ENCODE results near the gene ADAMTS2. TPM values are rescaled to one million over a fixed set of nuclear protein-coding genes. Genes with fewer than 3 reads are reported as not detected.

ADAMTS2 gene
- total RNA-seq, 5 donors from 2014 or later (not counting 1 experiment from before 2014, with no cell fraction given): 0.09 to 0.23 TPM; not detected in 3

DNA sequence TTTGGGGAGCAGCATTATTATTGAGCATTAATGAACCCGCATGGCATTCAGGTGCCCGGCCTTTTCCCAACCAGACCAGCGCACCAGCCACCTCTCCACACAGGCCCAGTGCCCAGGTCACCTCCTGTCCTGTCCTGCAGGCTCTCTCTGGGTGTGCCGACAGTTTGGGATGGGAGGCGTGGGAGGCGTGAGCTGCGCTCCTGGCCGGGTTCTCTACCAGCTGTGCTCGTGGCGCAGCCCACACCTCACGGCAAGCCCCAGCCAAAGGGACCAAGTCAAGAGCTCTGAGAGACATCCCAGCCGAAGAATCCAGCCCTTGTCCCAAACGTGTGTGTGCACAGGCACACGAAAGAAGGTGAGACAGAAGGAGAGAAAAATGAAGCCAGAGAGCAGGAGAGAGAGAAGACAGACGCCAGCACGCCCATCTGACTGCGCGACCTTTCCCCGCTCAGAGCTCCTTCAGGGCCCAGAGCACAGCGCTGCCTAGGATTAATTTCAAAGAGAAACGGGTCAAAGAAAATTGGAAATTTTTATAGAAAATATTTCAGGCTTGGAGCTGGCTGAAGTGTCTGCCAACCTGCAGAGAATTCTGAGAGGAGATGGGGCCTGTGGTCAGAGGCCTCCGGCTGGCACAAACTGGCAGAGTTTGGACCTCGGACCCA lies 81.7 kb downstream of the ADAMTS2 start:
- ChIA-PET CTCF (no interaction called here), POLR2A (no interaction called here)
- H3K27me3 ChIP-seq (replicated peaks in 1 of 2; ENCODE audit: control insufficient read depth in 2 of 2, extremely low read depth in 1 of 2, insufficient read depth in 2 of 2, low read length in 1 of 2): peaks cover 0 to 14% of the 10 kb centered on the region in 2 experiments
- no peaks in the 10 kb centered on the region for H3K36me3 ChIP-seq (ENCODE audit: control insufficient read depth in 2 of 2, extremely low read depth in 1 of 2, insufficient read depth in 1 of 2, low read length in 1 of 2)
- WGBS (ENCODE audit: insufficient coverage): 82% methylated on average over 20 of the region's 23 CpGs
- no peaks in the 10 kb centered on the region for H3K9me3 ChIP-seq
- Mint-ChIP-seq H3K4me3 (no peak overlapping the region), H3K27ac (no peak overlapping the region), H3K9me3 (no peaks in the 10 kb centered on the region), H3K4me1 (no peaks in the 10 kb centered on the region), H3K27me3 (peaks cover 0 to 2% of the 10 kb centered on the region in 2 donors), H3K36me3 (no peaks in the 10 kb centered on the region)
- H3K27ac ChIP-seq (ENCODE audit: low read length): no peak overlapping the region
- no peak overlapping the region for H3K4me3 ChIP-seq (ENCODE audit: control insufficient read depth in 1 of 2, extremely low read depth in 1 of 2, low read length in 1 of 2)
- ATAC-seq (replicated peaks in 1 of 4) (no peak), DNase-seq (peak in 2 of 35 experiments; percentile 4 to 6)
- no peaks in the 10 kb centered on the region for H3K4me1 ChIP-seq (ENCODE audit: control insufficient read depth in 1 of 2, extremely low read depth in 1 of 2, insufficient read depth in 2 of 2, low read length in 2 of 2)

DNA sequence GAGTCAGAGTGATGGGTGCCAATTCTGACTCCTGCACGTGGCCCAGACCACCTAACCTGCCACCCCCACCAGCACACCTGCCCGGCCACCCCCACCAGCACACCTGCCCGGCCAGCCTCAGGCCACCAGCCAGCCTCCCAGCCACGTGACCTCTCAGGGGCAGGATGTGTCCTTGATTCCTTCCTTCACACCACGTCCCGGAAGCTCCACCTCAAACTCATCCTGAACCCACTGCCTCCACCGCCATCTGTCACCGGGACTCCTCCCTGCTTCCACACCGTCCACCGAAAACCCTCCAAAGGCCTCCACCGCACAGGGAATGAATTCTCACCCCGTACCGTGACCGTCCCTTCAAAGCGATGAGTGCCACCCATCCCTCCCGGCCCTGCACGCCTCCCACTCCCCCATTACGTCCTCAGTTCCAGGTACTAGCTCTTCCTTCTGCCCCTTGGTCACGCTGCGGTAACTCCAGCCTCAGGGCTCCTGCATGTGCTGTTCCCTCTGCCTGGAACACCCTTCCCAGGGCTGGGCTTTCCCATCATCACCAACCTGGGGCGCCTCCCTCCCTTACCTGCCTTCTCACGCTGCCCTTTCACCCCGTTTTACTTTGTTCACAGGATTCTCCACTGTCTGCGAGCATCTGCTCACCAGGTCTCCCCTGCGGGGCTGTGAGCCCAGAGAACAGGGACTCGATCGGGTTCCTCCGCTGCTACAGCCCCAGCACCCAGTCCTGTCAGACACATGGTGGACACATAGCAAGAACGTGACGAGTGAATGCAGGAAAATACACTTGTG lies 82.9 kb downstream of the ADAMTS2 start:
- Histone ChIP-seq H3K4me3 (ENCODE audit: control insufficient read depth in 1 of 2, extremely low read depth in 1 of 2, low read length in 1 of 2) (no peak overlapping the region), H3K36me3 (ENCODE audit: control insufficient read depth in 2 of 2, extremely low read depth in 1 of 2, insufficient read depth in 1 of 2, low read length in 1 of 2) (no peaks in the 10 kb centered on the region), H3K27me3 (replicated peaks in 1 of 2; ENCODE audit: control insufficient read depth in 2 of 2, extremely low read depth in 1 of 2, insufficient read depth in 2 of 2, low read length in 1 of 2) (peaks cover 0 to 11% of the 10 kb centered on the region in 2 experiments), H3K4me1 (ENCODE audit: control insufficient read depth in 1 of 2, extremely low read depth in 1 of 2, insufficient read depth in 2 of 2, low read length in 2 of 2) (no peaks in the 10 kb centered on the region), H3K27ac (ENCODE audit: low read length) (no peak overlapping the region), H3K9me3 (no peaks in the 10 kb centered on the region)
- H3K9me3 Mint-ChIP-seq: no peaks in the 10 kb centered on the region
- H3K27ac Mint-ChIP-seq: no peak overlapping the region
- H3K36me3 Mint-ChIP-seq: no peaks in the 10 kb centered on the region
- ChIA-PET POLR2A (no interaction called here), CTCF (no interaction called here)
- H3K27me3 Mint-ChIP-seq: peaks cover 0 to 2% of the 10 kb centered on the region in 2 donors
- no peaks in the 10 kb centered on the region for H3K4me1 Mint-ChIP-seq
- H3K4me3 Mint-ChIP-seq: no peak overlapping the region
- 84% methylated on average over 30 of the region's 30 CpGs for WGBS (ENCODE audit: insufficient coverage)
- DNase-seq (peak in 3 of 35 experiments; percentile 2 to 15 (median 6)), ATAC-seq (replicated peaks in 1 of 4) (no peak)

DNA sequence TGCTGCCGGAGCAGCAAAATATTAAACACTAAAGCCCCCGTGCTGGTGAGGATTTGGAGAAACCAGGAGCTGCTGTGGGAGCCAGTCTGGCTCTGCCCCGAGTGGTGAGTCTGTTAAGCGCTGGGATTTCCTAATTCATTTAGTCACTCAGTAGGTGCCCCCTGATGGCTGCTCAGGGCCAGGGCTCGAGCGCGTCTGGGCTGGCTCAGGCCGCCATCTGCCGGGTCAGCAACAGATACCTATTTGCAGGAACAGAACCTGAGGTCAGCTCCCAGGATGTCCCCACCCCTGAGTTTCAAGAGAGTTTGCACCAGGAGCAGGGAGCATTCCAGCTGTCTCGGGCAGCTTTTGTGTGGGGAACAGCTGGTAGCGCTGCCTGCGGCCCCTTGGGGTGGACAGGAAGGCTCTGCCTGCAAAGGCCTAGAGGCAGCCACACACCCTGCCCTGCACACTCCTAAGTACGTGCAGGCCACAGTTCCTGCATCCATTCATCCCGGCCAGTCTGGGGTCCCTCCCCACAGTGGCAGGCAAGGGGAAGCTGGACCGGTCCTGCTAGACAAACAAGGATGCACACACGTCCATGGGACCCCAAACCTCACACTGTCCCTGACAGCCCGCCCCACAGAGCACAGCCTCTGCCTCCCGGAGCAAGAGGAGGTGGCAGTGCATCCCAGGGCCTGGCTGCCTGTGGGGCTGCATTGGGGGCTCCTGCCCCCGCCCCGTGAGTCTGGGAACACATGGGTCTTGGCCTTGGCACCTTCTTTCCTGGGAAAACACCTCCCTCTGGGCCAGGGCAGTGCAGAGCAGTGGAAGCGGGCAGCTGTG lies 83.7 kb downstream of the ADAMTS2 start:
- Histone ChIP-seq H3K4me3 (ENCODE audit: control insufficient read depth in 1 of 2, extremely low read depth in 1 of 2, low read length in 1 of 2) (no peak overlapping the region), H3K36me3 (ENCODE audit: control insufficient read depth in 2 of 2, extremely low read depth in 1 of 2, insufficient read depth in 1 of 2, low read length in 1 of 2) (no peaks in the 10 kb centered on the region), H3K27ac (ENCODE audit: low read length) (no peak overlapping the region), H3K4me1 (ENCODE audit: control insufficient read depth in 1 of 2, extremely low read depth in 1 of 2, insufficient read depth in 2 of 2, low read length in 2 of 2) (no peaks in the 10 kb centered on the region), H3K27me3 (replicated peaks in 1 of 2; ENCODE audit: control insufficient read depth in 2 of 2, extremely low read depth in 1 of 2, insufficient read depth in 2 of 2, low read length in 1 of 2) (peaks cover 0 to 11% of the 10 kb centered on the region in 2 experiments), H3K9me3 (no peaks in the 10 kb centered on the region)
- H3K4me1 Mint-ChIP-seq: no peaks in the 10 kb centered on the region
- ChIA-PET POLR2A (no interaction called here), CTCF (no interaction called here)
- ATAC-seq (replicated peaks in 1 of 4) (no peak), DNase-seq (peak in 3 of 35 experiments; percentile 4 to 22 (median 8))
- H3K9me3 Mint-ChIP-seq: no peaks in the 10 kb centered on the region
- peaks cover 0 to 2% of the 10 kb centered on the region in 2 donors for H3K27me3 Mint-ChIP-seq
- H3K27ac Mint-ChIP-seq: no peak overlapping the region
- no peaks in the 10 kb centered on the region for H3K36me3 Mint-ChIP-seq
- 52% methylated on average over 12 of the region's 21 CpGs for WGBS (ENCODE audit: insufficient coverage)
- no peak overlapping the region for H3K4me3 Mint-ChIP-seq

DNA sequence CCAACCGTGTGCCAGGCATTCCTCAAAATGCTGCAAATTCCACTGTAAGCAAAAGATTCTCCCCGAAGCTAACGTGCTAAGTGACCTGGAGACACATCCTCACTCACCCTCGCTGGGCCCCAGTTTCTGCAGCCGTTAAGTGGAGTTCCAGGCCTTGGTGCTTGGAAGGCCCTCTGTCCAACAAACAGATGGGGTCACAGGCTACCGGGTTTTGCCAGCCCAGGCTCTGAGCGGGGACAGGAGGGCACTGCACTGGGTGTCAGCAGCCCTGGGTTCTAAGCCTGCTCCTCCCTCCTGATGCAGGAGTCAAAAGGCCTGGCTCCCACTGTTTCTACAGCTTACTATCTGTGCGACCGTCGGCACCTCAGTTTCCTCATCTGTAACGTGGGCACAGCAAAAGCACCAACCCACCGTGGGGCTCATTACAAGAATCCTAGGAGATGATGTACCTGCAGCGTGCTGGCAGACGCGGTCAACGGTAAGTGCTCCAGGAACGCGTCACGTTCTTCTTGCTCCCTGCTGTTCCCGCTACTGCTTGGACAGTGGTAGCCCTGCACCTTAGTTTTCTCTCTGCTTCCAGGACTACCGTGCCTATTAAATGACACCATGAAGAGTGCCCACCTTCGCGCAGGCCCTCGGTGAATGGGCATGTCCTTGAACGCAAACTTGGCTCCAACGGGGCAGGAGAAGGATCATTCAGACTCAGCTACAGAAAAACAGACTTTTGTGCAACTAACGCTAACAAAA lies 84.8 kb downstream of the ADAMTS2 start:
- POLR2A ChIA-PET: no interaction called here
- no peak overlapping the region for H3K4me3 Mint-ChIP-seq
- ATAC-seq (replicated peaks in 1 of 4): no peak
- WGBS (ENCODE audit: insufficient coverage): 89% methylated on average over 26 of the region's 27 CpGs
- H3K4me3 ChIP-seq (ENCODE audit: control insufficient read depth in 1 of 2, extremely low read depth in 1 of 2, low read length in 1 of 2): no peak overlapping the region
- CTCF ChIA-PET: no interaction called here
- no peaks in the 10 kb centered on the region for H3K27me3 Mint-ChIP-seq
- H3K36me3 ChIP-seq (ENCODE audit: control insufficient read depth in 2 of 2, extremely low read depth in 1 of 2, insufficient read depth in 1 of 2, low read length in 1 of 2): no peaks in the 10 kb centered on the region
- H3K36me3 Mint-ChIP-seq: no peaks in the 10 kb centered on the region
- H3K27ac ChIP-seq (ENCODE audit: low read length): no peak overlapping the region
- no peaks in the 10 kb centered on the region for H3K4me1 Mint-ChIP-seq
- H3K9me3 ChIP-seq: no peaks in the 10 kb centered on the region
- no peaks in the 10 kb centered on the region for H3K9me3 Mint-ChIP-seq
- no peaks in the 10 kb centered on the region for H3K4me1 ChIP-seq (ENCODE audit: control insufficient read depth in 1 of 2, extremely low read depth in 1 of 2, insufficient read depth in 2 of 2, low read length in 2 of 2)
- DNase-seq: peak in 2 of 35 experiments; percentile 3 to 14
- H3K27ac Mint-ChIP-seq: no peak overlapping the region
- H3K27me3 ChIP-seq (replicated peaks in 1 of 2; ENCODE audit: control insufficient read depth in 2 of 2, extremely low read depth in 1 of 2, insufficient read depth in 2 of 2, low read length in 1 of 2): peaks cover 0 to 11% of the 10 kb centered on the region in 2 experiments

GRCh38 chr5:179259731-179260323 lies 85.4 kb downstream of the ADAMTS2 start:
- no peaks in the 10 kb centered on the region for H3K27me3 Mint-ChIP-seq
- H3K4me3 ChIP-seq (ENCODE audit: control insufficient read depth in 1 of 2, extremely low read depth in 1 of 2, low read length in 1 of 2): no peak overlapping the region
- WGBS (ENCODE audit: insufficient coverage): 87% methylated on average over 13 of the region's 13 CpGs
- H3K4me3 Mint-ChIP-seq: no peak overlapping the region
- DNase-seq (peak in 2 of 35 experiments; percentile 1 to 3), ATAC-seq (replicated peaks in 1 of 4) (no peak)
- no peaks in the 10 kb centered on the region for H3K9me3 Mint-ChIP-seq
- ChIA-PET CTCF (no interaction called here), POLR2A (no interaction called here)
- no peaks in the 10 kb centered on the region for H3K4me1 ChIP-seq (ENCODE audit: control insufficient read depth in 1 of 2, extremely low read depth in 1 of 2, insufficient read depth in 2 of 2, low read length in 2 of 2)
- H3K9me3 ChIP-seq: no peaks in the 10 kb centered on the region
- no peaks in the 10 kb centered on the region for H3K36me3 Mint-ChIP-seq
- H3K27me3 ChIP-seq (replicated peaks in 1 of 2; ENCODE audit: control insufficient read depth in 2 of 2, extremely low read depth in 1 of 2, insufficient read depth in 2 of 2, low read length in 1 of 2): peaks cover 0 to 4% of the 10 kb centered on the region in 2 experiments
- no peaks in the 10 kb centered on the region for H3K36me3 ChIP-seq (ENCODE audit: control insufficient read depth in 2 of 2, extremely low read depth in 1 of 2, insufficient read depth in 1 of 2, low read length in 1 of 2)
- no peak overlapping the region for H3K27ac ChIP-seq (ENCODE audit: low read length)
- H3K27ac Mint-ChIP-seq: no peak overlapping the region
- H3K4me1 Mint-ChIP-seq: no peaks in the 10 kb centered on the region

All from T-cell (primary cell).